H9 (cell line): ENCODE results near the gene UST. TPM values are rescaled to one million over a fixed set of nuclear protein-coding genes. Genes with fewer than 3 reads are reported as not detected.
"Not testable (repeated sequence)": the region's sequence is repeated elsewhere in the genome, so short reads cannot be mapped to it uniquely, and the experiment has no call there.

ENCODE experiments used
- DNase-seq: peaks from one replicate; pipeline ENCODE4 v3.0.0-alpha.2; 2017
- H2AFZ ChIP-seq: one replicate; pipeline ENCODE4 v1.6.1; 2013; ENCODE audit warnings: mild to moderate bottlenecking, low read length, control low read depth, moderate library complexity
- H2AK5ac ChIP-seq: 2 replicates; pipeline ENCODE4 v1.6.1; 2013; ENCODE audit warnings: low read length, control low read depth, mixed read lengths; ENCODE audit not compliant: insufficient read length
- H2BK120ac ChIP-seq: one replicate; pipeline ENCODE4 v1.6.1; 2013; ENCODE audit warnings: low read depth, mild to moderate bottlenecking, low read length, control low read depth, inconsistent platforms; ENCODE audit not compliant: poor library complexity, severe bottlenecking
- H2BK12ac ChIP-seq: 2 replicates; pipeline ENCODE4 v1.6.1; 2013; ENCODE audit warnings: low read length, control low read depth, mixed read lengths, low read depth; ENCODE audit not compliant: insufficient read length
- H2BK15ac ChIP-seq: 2 replicates; pipeline ENCODE4 v1.6.1; 2013; ENCODE audit warnings: low read depth, low read length, control low read depth
- H2BK20ac ChIP-seq: one replicate; pipeline ENCODE4 v1.6.1; 2013; ENCODE audit warnings: low read depth, mild to moderate bottlenecking, low read length, control low read depth, inconsistent platforms; ENCODE audit not compliant: poor library complexity, severe bottlenecking
- H2BK5ac ChIP-seq: 2 replicates; pipeline ENCODE4 v1.6.1; 2013; ENCODE audit warnings: low read length, control low read depth, mixed read lengths; ENCODE audit not compliant: insufficient read length
- H3K14ac ChIP-seq: 2 replicates; pipeline ENCODE4 v1.6.1; 2013; ENCODE audit warnings: low read length, control low read depth; ENCODE audit not compliant: insufficient read depth
- H3K18ac ChIP-seq: 2 replicates; pipeline ENCODE4 v1.6.1; 2013; ENCODE audit warnings: low read depth, mild to moderate bottlenecking, mixed read lengths, low read length, control low read depth; ENCODE audit not compliant: insufficient read length
- H3K23ac ChIP-seq: 2 replicates; pipeline ENCODE4 v1.6.1; 2013; ENCODE audit warnings: low read length, control low read depth, mixed read lengths, low read depth; ENCODE audit not compliant: insufficient read length
- H3K23me2 ChIP-seq: 2 replicates; pipeline ENCODE4 v1.6.1; 2013; ENCODE audit warnings: low read depth, mild to moderate bottlenecking, mixed read lengths, low read length, control low read depth; ENCODE audit not compliant: insufficient read length, poor library complexity, severe bottlenecking
- H3K27ac ChIP-seq: 2 replicates; pipeline ENCODE4 v1.5.1; 2013; ENCODE audit warnings: low read length, control low read depth, mixed read lengths, low read depth; ENCODE audit not compliant: insufficient read length
- H3K27me3 ChIP-seq: 2 replicates; pipeline ENCODE4 v1.6.1; 2013; ENCODE audit warnings: low read length, control low read depth, inconsistent platforms; ENCODE audit not compliant: insufficient read depth
- H3K4ac ChIP-seq: 2 replicates; pipeline ENCODE4 v1.6.1; 2013; ENCODE audit warnings: low read depth, mild to moderate bottlenecking, control low read depth, inconsistent platforms, low read length, moderate library complexity
- H3K4me1 ChIP-seq: 2 replicates; pipeline ENCODE4 v1.6.1; 2013; ENCODE audit warnings: low read length, control low read depth, inconsistent platforms; ENCODE audit not compliant: insufficient read depth
- H3K4me2 ChIP-seq: 2 replicates; pipeline ENCODE4 v1.6.1; 2013; ENCODE audit warnings: low read length, control low read depth, mixed read lengths; ENCODE audit not compliant: insufficient read length, insufficient read depth
- H3K56ac ChIP-seq: 2 replicates; pipeline ENCODE4 v1.6.1; 2013; ENCODE audit warnings: low read depth, mild to moderate bottlenecking, mixed read lengths, low read length, control low read depth; ENCODE audit not compliant: insufficient read length
- H3K79me1 ChIP-seq: 2 replicates; pipeline ENCODE4 v1.6.1; 2013; ENCODE audit warnings: low read depth, mild to moderate bottlenecking, moderate library complexity, low read length, control low read depth, inconsistent platforms; ENCODE audit not compliant: insufficient read depth, poor library complexity, severe bottlenecking
- H3K79me2 ChIP-seq: 2 replicates; pipeline ENCODE4 v1.6.1; 2013; ENCODE audit warnings: low read length, control low read depth, inconsistent platforms; ENCODE audit not compliant: insufficient read depth
- H3K9ac ChIP-seq: 2 replicates; pipeline ENCODE4 v1.6.1; 2013; ENCODE audit warnings: low read length, control low read depth, mixed read lengths; ENCODE audit not compliant: insufficient read length; ENCODE audit errors: extremely low read depth
- H3K9me3 ChIP-seq: one replicate; pipeline ENCODE4 v1.6.1; 2013; ENCODE audit warnings: low read depth, low read length, inconsistent platforms; ENCODE audit not compliant: control insufficient read depth
- H3T11ph ChIP-seq: one replicate; pipeline ENCODE4 v1.6.1; 2013; ENCODE audit warnings: mild to moderate bottlenecking, low read length, control low read depth, inconsistent platforms
- H4K20me1 ChIP-seq: one replicate; pipeline ENCODE4 v1.6.1; 2013; ENCODE audit not compliant: control insufficient read depth, insufficient read length, insufficient read depth
- H4K5ac ChIP-seq: 2 replicates; pipeline ENCODE4 v1.6.1; 2013; ENCODE audit warnings: low read depth, mild to moderate bottlenecking, mixed read lengths, low read length, control low read depth; ENCODE audit not compliant: insufficient read length
- H4K8ac ChIP-seq: replicated peaks from 2 replicates; pipeline ENCODE4 v1.6.1; 2013; ENCODE audit warnings: low read length, control low read depth, mixed read lengths, low read depth; ENCODE audit not compliant: insufficient read length
- H4K91ac ChIP-seq: 2 replicates; pipeline ENCODE4 v1.6.1; 2013; ENCODE audit warnings: low read depth, mild to moderate bottlenecking, moderate library complexity, mixed read lengths, low read length, control low read depth; ENCODE audit not compliant: insufficient read length
- H3K27ac Mint-ChIP-seq, 3 experiments: 2 replicates in 2 of 3; 3 replicates in 1 of 3; pipeline ENCODE4 v1.8.0; 2020 to 2021; ENCODE audit warnings: mixed read lengths in 3 of 3, mild to moderate bottlenecking in 1 of 3, moderate library complexity in 1 of 3
- H3K27me3 Mint-ChIP-seq: 2 replicates; pipeline ENCODE4 v1.8.0; 2021; ENCODE audit warnings: low read depth, mild to moderate bottlenecking, moderate library complexity, mixed read lengths
- H3K36me3 Mint-ChIP-seq, 3 experiments: 2 replicates in 2 of 3; 3 replicates in 1 of 3; pipeline ENCODE4 v1.8.0; 2020 to 2021; ENCODE audit warnings: low read depth in 3 of 3, mixed read lengths in 3 of 3; ENCODE audit not compliant: insufficient read depth in 1 of 3
- H3K4me1 Mint-ChIP-seq, 2 experiments: 2 replicates each; pipeline ENCODE4 v1.8.0; 2020; ENCODE audit warnings: mixed read lengths in 2 of 2
- H3K4me3 Mint-ChIP-seq, 2 experiments: 2 replicates in 1 of 2; 3 replicates in 1 of 2; pipeline ENCODE4 v1.8.0; 2020 to 2021; ENCODE audit warnings: mild to moderate bottlenecking in 2 of 2, mixed read lengths in 2 of 2, moderate library complexity in 1 of 2
- H3K9me3 Mint-ChIP-seq, 2 experiments: 2 replicates in 1 of 2; 3 replicates in 1 of 2; pipeline ENCODE4 v1.8.0; 2020; ENCODE audit warnings: mild to moderate bottlenecking in 2 of 2, mixed read lengths in 2 of 2, moderate library complexity in 1 of 2
- WGBS: extraction: QIAGEN DNeasy Blood & Tissue Kit; methylation state at CpG from one replicate; pipeline ENCODE4 v1.1.7; 2013; ENCODE audit warnings: missing lambda C conversion rate, low lambda C conversion rate, mixed read lengths; ENCODE audit not compliant: insufficient read length; ENCODE audit errors: extremely low coverage; 5-methylcytosine and 5-hydroxymethylcytosine counted together
- total RNA-seq: library from RNA; stranded (reverse); gene quantifications from 2 replicates; pipeline ENCODE4 v1.2.1, GENCODE V29; 2021
- TF ChIP-seq, protein P1 (sequence below): fragments of 200-600 bp; sonication (generic); conservative IDR thresholded peaks from 3 replicates; pipeline ENCODE4 v1.8.0; 2021; ENCODE audit warnings: antibody characterized with exemption, mild to moderate bottlenecking

Gene UST
- total RNA-seq, 1 experiment from 2014 or later: 14.4 TPM

DNA sequence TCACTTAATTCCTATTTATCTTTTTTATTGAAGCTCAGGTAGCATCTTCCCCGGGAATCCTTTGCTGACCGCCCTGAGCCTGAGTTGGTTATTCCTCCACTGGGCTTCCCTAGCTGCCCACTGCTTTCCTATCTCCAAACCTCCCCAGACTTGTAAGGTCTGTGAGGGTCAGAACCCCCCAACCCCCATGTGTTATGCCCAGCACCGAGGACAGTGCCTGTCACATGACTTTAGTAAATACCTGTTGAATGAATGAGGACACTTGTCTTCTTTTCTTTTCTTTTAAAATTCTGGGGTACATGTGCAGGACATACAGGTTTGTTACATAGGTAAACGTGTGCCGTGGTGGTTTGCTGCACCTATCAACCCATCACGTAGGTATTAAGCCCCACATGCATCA lies 105.9 kb downstream of the UST start:
- H3K9ac ChIP-seq: no peak overlapping the region
- H3K79me1 ChIP-seq: peaks cover 9% of the 10 kb centered on the region
- WGBS: no CpG with 5 or more reads among the region's 6 CpGs
- Mint-ChIP-seq H3K4me3 (no peak overlapping the region), H3K36me3 (peaks cover 0 to 3% (median 0%) of the 10 kb centered on the region in 3 experiments; a peak in 4 of 7 replicates), H3K4me1 (peaks cover 46 to 57% of the 10 kb centered on the region in 2 experiments), H3K27ac (peak overlapping the region in 1 of 3 experiments; percentile 56; a peak in 3 of 7 replicates), H3K27me3 (no peaks in the 10 kb centered on the region), H3K9me3 (no peaks in the 10 kb centered on the region)
- no peak overlapping the region for H4K91ac ChIP-seq
- H3K18ac ChIP-seq: no peak overlapping the region
- H2BK20ac ChIP-seq: no peak overlapping the region
- H3K79me2 ChIP-seq: peaks cover 22% of the 10 kb centered on the region; the same call in 1 of the 2 replicates
- no peak for DNase-seq
- no peak overlapping the region for H2BK12ac ChIP-seq
- no peak overlapping the region for H3T11ph ChIP-seq
- H3K9me3 ChIP-seq: no peaks in the 10 kb centered on the region
- TF ChIP-seq, protein P1, sequence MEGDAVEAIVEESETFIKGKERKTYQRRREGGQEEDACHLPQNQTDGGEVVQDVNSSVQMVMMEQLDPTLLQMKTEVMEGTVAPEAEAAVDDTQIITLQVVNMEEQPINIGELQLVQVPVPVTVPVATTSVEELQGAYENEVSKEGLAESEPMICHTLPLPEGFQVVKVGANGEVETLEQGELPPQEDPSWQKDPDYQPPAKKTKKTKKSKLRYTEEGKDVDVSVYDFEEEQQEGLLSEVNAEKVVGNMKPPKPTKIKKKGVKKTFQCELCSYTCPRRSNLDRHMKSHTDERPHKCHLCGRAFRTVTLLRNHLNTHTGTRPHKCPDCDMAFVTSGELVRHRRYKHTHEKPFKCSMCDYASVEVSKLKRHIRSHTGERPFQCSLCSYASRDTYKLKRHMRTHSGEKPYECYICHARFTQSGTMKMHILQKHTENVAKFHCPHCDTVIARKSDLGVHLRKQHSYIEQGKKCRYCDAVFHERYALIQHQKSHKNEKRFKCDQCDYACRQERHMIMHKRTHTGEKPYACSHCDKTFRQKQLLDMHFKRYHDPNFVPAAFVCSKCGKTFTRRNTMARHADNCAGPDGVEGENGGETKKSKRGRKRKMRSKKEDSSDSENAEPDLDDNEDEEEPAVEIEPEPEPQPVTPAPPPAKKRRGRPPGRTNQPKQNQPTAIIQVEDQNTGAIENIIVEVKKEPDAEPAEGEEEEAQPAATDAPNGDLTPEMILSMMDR: no peak
- no peak overlapping the region for H2BK120ac ChIP-seq
- H4K20me1 ChIP-seq: no peaks in the 10 kb centered on the region
- no peak overlapping the region for H2BK15ac ChIP-seq
- no peak overlapping the region for H4K5ac ChIP-seq
- H3K23me2 ChIP-seq: no peaks in the 10 kb centered on the region
- H3K4me1 ChIP-seq: peaks cover 9% of the 10 kb centered on the region; the same call in 1 of the 2 replicates
- H3K27ac ChIP-seq: no peak overlapping the region
- H2AK5ac ChIP-seq: no peak overlapping the region
- no peak overlapping the region for H3K56ac ChIP-seq
- H3K4me2 ChIP-seq: no peak overlapping the region
- no peak overlapping the region for H2BK5ac ChIP-seq
- H3K23ac ChIP-seq: no peak overlapping the region
- no peak overlapping the region for H3K14ac ChIP-seq
- H2AFZ ChIP-seq: no peak overlapping the region
- H4K8ac ChIP-seq: no peak overlapping the region
- no peaks in the 10 kb centered on the region for H3K27me3 ChIP-seq
- no peak overlapping the region for H3K4ac ChIP-seq

DNA sequence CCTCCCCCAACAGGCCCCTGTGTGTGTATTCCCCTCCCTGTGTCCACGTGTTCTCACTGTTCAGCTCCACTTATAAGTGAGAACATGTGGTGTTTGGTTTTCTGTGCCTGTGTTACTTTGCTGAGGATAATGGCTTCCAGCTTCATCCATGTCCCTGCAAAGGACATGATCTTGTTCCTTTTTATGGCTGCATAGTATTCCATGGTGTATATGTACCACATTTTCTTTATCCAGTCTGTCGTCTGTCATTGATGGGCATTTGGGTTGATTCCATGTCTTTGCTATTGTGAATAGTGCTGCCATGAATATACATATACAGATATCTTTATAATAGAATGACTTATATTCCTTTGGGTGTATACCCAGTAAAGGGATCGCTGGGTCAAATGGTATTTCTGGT lies 106.3 kb downstream of the UST start:
- H3K18ac ChIP-seq, H3K14ac ChIP-seq, H2BK20ac ChIP-seq, H3T11ph ChIP-seq, H2AK5ac ChIP-seq, H3K27me3 ChIP-seq, H4K91ac ChIP-seq, H3K23me2 ChIP-seq, H2BK5ac ChIP-seq, H3K4ac ChIP-seq, DNase-seq, H3K27ac ChIP-seq, H2AFZ ChIP-seq, H3K27me3 Mint-ChIP-seq, H4K8ac ChIP-seq, H3K9ac ChIP-seq, H3K56ac ChIP-seq, H3K9me3 ChIP-seq, H3K9me3 Mint-ChIP-seq, H3K4me2 ChIP-seq, H3K4me1 ChIP-seq, H2BK120ac ChIP-seq, H3K36me3 Mint-ChIP-seq, H4K20me1 ChIP-seq, H4K5ac ChIP-seq, H3K23ac ChIP-seq, H2BK12ac ChIP-seq, H2BK15ac ChIP-seq, H3K4me3 Mint-ChIP-seq: not testable (repeated sequence)
- peaks cover 23% of the 10 kb centered on the region; the same call in 1 of the 2 replicates for H3K79me2 ChIP-seq
- WGBS: no CpG with 5 or more reads among the region's 3 CpGs
- peaks cover 12% of the 10 kb centered on the region for H3K79me1 ChIP-seq
- Mint-ChIP-seq H3K4me1 (peaks cover 45 to 58% of the 10 kb centered on the region in 2 experiments), H3K27ac (peak overlapping the region in 1 of 3 experiments; percentile 56; a peak in 2 of 7 replicates)
